Gastroesophageal sphincter (tissue), 4 donors: ENCODE data around the gene LGALSL. TPM values are rescaled to one million over a fixed set of nuclear protein-coding genes. Genes with fewer than 3 reads are reported as not detected.

ENCODE experiments used
- ATAC-seq: fragments of 150-250 bp; one replicate; pipeline ENCODE4 v1.9.1; 2016; ENCODE audit warnings: mild to moderate bottlenecking, moderate library complexity
- H3K27ac ChIP-seq, 4 donors: fragments of 200-600 bp; sonication (generic) in 3 of 4; 1 replicate in 3 of 4; 2 replicates in 1 of 4; pipeline ENCODE4 v1.5.1; 2016 to 2019
- H3K27me3 ChIP-seq: fragments of 200-600 bp; sonication (generic); one replicate; pipeline ENCODE4 v1.5.1; 2019
- H3K36me3 ChIP-seq, 2 donors: fragments of 200-600 bp; sonication (generic); one replicate each; pipeline ENCODE4 v1.5.1; 2019; ENCODE audit warnings: control low read depth in 1 of 2
- H3K4me1 ChIP-seq, 3 donors: fragments of 200-600 bp; sonication (generic); 1 replicate in 2 of 3; 2 replicates in 1 of 3; pipeline ENCODE4 v1.5.1; 2016 to 2019; ENCODE audit warnings: control low read depth in 2 of 3
- H3K4me3 ChIP-seq, 2 donors: fragments of 200-600 bp; sonication (generic); one replicate each; pipeline ENCODE4 v1.5.1; 2019; ENCODE audit warnings: mild to moderate bottlenecking in 1 of 2, moderate library complexity in 1 of 2
- H3K9me3 ChIP-seq, 3 donors: fragments of 200-600 bp; sonication (generic); one replicate each; pipeline ENCODE4 v1.5.1; 2017 to 2019; ENCODE audit warnings: control low read depth in 2 of 3
- EP300 ChIP-seq: sonication (generic); formaldehyde crosslinking; IDR thresholded peaks from one replicate; pipeline ENCODE4 v1.6.1; 2017; ENCODE audit warnings: antibody characterized with exemption, mild to moderate bottlenecking
- POLR2A ChIP-seq, 2 donors: fragments of 450-650 bp; IDR thresholded peaks; one replicate each; pipeline ENCODE4 v1.6.1; 2017; ENCODE audit warnings: antibody characterized with exemption in 2 of 2, mild to moderate bottlenecking in 2 of 2, moderate library complexity in 1 of 2
- POLR2AphosphoS5 ChIP-seq: sonication (generic); formaldehyde crosslinking; IDR thresholded peaks from one replicate; pipeline ENCODE4 v1.6.1; 2017; ENCODE audit warnings: antibody characterized with exemption
- WGBS, 2 donors: methylation state at CpG; one replicate each; pipeline ENCODE4 v1.1.5; 2018; ENCODE audit warnings: low coverage in 1 of 2; 5-methylcytosine and 5-hydroxymethylcytosine counted together
- total RNA-seq, 4 donors: library from RNA; depleted of rRNA; stranded (reverse); fragments of >200 nt; gene quantifications; one replicate each; pipeline ENCODE4 v1.1.0, GENCODE V29; 2016
- TF ChIP-seq, protein P1 (sequence below), 4 experiments: fragments of 200-600 bp in 2 of 4; fragments of 450-650 bp in 2 of 4; sonication (generic) in 1 of 4; IDR thresholded peaks; one replicate each; pipeline ENCODE4 v1.5.1; 2017 to 2019; ENCODE audit warnings: antibody characterized with exemption in 4 of 4, mild to moderate bottlenecking in 2 of 4, moderate library complexity in 2 of 4

LGALSL gene
- total RNA-seq, 4 donors from 2014 or later: 8.3 to 18.1 (median 12.8) TPM

DNA sequence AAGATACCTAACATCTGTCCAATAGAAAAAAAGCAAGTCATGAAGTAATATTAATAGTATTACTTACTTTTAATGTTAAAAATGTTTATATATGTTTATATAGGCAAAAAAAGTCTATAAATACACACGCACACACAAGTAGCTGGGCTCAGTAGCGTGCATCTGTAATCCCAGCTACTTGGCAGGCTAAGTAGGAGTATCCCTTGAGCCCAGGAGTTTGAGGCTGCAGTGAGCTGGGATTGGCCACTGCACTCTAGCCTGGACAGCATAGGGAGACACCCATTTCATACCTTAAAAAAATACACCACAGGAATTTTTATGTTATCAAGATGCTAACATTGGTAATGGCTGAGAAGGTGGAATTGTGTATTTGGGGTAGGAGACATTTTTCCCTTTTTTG lies 52.7 kb downstream of the LGALSL start:
- Histone ChIP-seq H3K9me3 (no peaks in the 10 kb centered on the region), H3K27me3 (peaks cover 15% of the 10 kb centered on the region), H3K36me3 (no peaks in the 10 kb centered on the region), H3K4me3 (no peak overlapping the region), H3K27ac (no peak overlapping the region), H3K4me1 (no peaks in the 10 kb centered on the region)
- 50 to 55% methylated on average over 1 to 2 of the region's 2 CpGs for WGBS, 2 donors
- ATAC-seq: no peak
- TF ChIP-seq POLR2A (IDR thresholded peaks at IDR 0.05): no peak
- TF ChIP-seq, protein P1, sequence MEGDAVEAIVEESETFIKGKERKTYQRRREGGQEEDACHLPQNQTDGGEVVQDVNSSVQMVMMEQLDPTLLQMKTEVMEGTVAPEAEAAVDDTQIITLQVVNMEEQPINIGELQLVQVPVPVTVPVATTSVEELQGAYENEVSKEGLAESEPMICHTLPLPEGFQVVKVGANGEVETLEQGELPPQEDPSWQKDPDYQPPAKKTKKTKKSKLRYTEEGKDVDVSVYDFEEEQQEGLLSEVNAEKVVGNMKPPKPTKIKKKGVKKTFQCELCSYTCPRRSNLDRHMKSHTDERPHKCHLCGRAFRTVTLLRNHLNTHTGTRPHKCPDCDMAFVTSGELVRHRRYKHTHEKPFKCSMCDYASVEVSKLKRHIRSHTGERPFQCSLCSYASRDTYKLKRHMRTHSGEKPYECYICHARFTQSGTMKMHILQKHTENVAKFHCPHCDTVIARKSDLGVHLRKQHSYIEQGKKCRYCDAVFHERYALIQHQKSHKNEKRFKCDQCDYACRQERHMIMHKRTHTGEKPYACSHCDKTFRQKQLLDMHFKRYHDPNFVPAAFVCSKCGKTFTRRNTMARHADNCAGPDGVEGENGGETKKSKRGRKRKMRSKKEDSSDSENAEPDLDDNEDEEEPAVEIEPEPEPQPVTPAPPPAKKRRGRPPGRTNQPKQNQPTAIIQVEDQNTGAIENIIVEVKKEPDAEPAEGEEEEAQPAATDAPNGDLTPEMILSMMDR (IDR thresholded peaks at IDR 0.05): no peak
- TF ChIP-seq EP300: no peak
- TF ChIP-seq POLR2AphosphoS5: no peak

Other genes starting within 250 kb of the LGALSL start
- 10 to 100 TPM; 33.0 to 53.5 (median 41.6) TPM for gene AFTPH, start 70.2 kb downstream of the LGALSL start, total RNA-seq
- 10 to 100 TPM; 13.9 to 18.5 (median 15.6) TPM for gene SERTAD2, start 199.8 kb downstream of the LGALSL start, total RNA-seq